GM23338 (cell line): ENCODE data around the gene TMEM179. TPM values are rescaled to one million over a fixed set of nuclear protein-coding genes. Genes with fewer than 3 reads are reported as not detected.

Source experiments
- ATAC-seq: fragments of 200-7000 bp; cut with Tn5 transposase; 3 replicates; pipeline ENCODE4 v1.9.1; 2020
- DNase-seq: peaks from one replicate; pipeline ENCODE4 v3.0.0-alpha.2; 2015; ENCODE audit warnings: low spot score
- H2AFZ ChIP-seq: fragments of 200-600 bp; sonication (generic); 2 replicates; pipeline ENCODE4 v1.8.0; 2016; ENCODE audit warnings: antibody characterized with exemption, mild to moderate bottlenecking, moderate library complexity
- H3F3A ChIP-seq: fragments of 200-600 bp; sonication (generic); replicated peaks from 2 replicates; pipeline ENCODE4 v1.8.0; 2017; ENCODE audit warnings: antibody characterized with exemption, mixed run types, low read depth
- H3K27ac ChIP-seq: fragments of 200-600 bp; sonication (generic); 2 replicates; pipeline ENCODE4 v1.6.1; 2016; ENCODE audit warnings: low read depth
- H3K27me3 ChIP-seq: fragments of 200-600 bp; sonication (generic); 2 replicates; pipeline ENCODE4 v1.8.0; 2016; ENCODE audit warnings: mild to moderate bottlenecking, mixed run types, moderate library complexity; ENCODE audit not compliant: insufficient read depth
- H3K36me3 ChIP-seq: fragments of 200-600 bp; sonication (generic); 2 replicates; pipeline ENCODE4 v1.8.0; 2016; ENCODE audit warnings: mild to moderate bottlenecking; ENCODE audit not compliant: insufficient read depth
- H3K4me1 ChIP-seq: fragments of 200-600 bp; sonication (generic); 2 replicates; pipeline ENCODE4 v1.8.0; 2016; ENCODE audit warnings: mild to moderate bottlenecking, moderate library complexity; ENCODE audit not compliant: insufficient read depth
- H3K4me2 ChIP-seq: fragments of 200-600 bp; sonication (generic); 2 replicates; pipeline ENCODE4 v1.7.1; 2017; ENCODE audit warnings: mixed run types
- H3K4me3 ChIP-seq: fragments of 200-600 bp; sonication (generic); 2 replicates; pipeline ENCODE4 v1.6.1; 2016; ENCODE audit warnings: mixed run types
- H3K79me2 ChIP-seq: fragments of 200-600 bp; sonication (generic); replicated peaks from 2 replicates; pipeline ENCODE4 v1.8.0; 2017; ENCODE audit warnings: mild to moderate bottlenecking; ENCODE audit not compliant: insufficient read depth
- H3K9me2 ChIP-seq: fragments of 200-600 bp; sonication (generic); 2 replicates; pipeline ENCODE4 v1.8.0; 2017; ENCODE audit not compliant: insufficient read depth
- H4K20me1 ChIP-seq: fragments of 200-600 bp; sonication (generic); replicated peaks from 2 replicates; pipeline ENCODE4 v1.8.0; 2017; ENCODE audit warnings: mild to moderate bottlenecking; ENCODE audit not compliant: insufficient read depth
- H3K27ac Mint-ChIP-seq: 2 replicates; pipeline ENCODE4 v1.8.0; 2020; ENCODE audit warnings: inconsistent platforms, mild to moderate bottlenecking, moderate library complexity, mixed read lengths
- H3K27me3 Mint-ChIP-seq: 3 replicates; pipeline ENCODE4 v1.8.0; 2022; ENCODE audit warnings: low read depth, mild to moderate bottlenecking, moderate library complexity, mixed read lengths, inconsistent platforms; ENCODE audit not compliant: insufficient read depth, poor library complexity
- H3K36me3 Mint-ChIP-seq: 3 replicates; pipeline ENCODE4 v1.8.0; 2021; ENCODE audit warnings: low read depth, mild to moderate bottlenecking, inconsistent platforms, moderate library complexity, mixed read lengths
- H3K4me1 Mint-ChIP-seq: 3 replicates; pipeline ENCODE4 v1.8.0; 2020; ENCODE audit warnings: mild to moderate bottlenecking, inconsistent platforms, mixed read lengths
- H3K4me3 Mint-ChIP-seq: 3 replicates; pipeline ENCODE4 v1.8.0; 2021; ENCODE audit warnings: moderate library complexity, mild to moderate bottlenecking, inconsistent platforms, mixed read lengths
- H3K9me3 Mint-ChIP-seq: 3 replicates; pipeline ENCODE4 v1.8.0; 2020; ENCODE audit warnings: moderate library complexity, mild to moderate bottlenecking, inconsistent platforms, mixed read lengths
- STAT1 ChIP-seq: IDR thresholded peaks from one replicate; pipeline ENCODE4 v1.6.1; 2016; ENCODE audit warnings: antibody characterized with exemption; ENCODE audit not compliant: unreplicated experiment
- ZNF331 ChIP-seq: fragments of 250-450 bp; sonication (Bioruptor Pico); IDR thresholded peaks from 2 replicates; pipeline ENCODE4 v1.5.0; 2020; ENCODE audit warnings: low read depth, mild to moderate bottlenecking, moderate library complexity
- polyA plus RNA-seq: library from polyadenylated mRNA; unstranded; fragments of >200 nt; fragmentation: Nextera tagmentation; extraction: Ambion mirVana; gene quantifications from 2 replicates; pipeline ENCODE4 v1.2.1, GENCODE V29; 2016
- total RNA-seq: library from RNA; depleted of rRNA; stranded (reverse); fragments of >200 nt; shearing (Covaris generic); gene quantifications from 2 replicates; pipeline ENCODE4 v1.2.3, GENCODE V29; 2014; rRNA removed

Gene TMEM179
- total and polyA plus RNA-seq, 2 experiments from 2014 or later: 1.0 to 4.8 TPM

DNA sequence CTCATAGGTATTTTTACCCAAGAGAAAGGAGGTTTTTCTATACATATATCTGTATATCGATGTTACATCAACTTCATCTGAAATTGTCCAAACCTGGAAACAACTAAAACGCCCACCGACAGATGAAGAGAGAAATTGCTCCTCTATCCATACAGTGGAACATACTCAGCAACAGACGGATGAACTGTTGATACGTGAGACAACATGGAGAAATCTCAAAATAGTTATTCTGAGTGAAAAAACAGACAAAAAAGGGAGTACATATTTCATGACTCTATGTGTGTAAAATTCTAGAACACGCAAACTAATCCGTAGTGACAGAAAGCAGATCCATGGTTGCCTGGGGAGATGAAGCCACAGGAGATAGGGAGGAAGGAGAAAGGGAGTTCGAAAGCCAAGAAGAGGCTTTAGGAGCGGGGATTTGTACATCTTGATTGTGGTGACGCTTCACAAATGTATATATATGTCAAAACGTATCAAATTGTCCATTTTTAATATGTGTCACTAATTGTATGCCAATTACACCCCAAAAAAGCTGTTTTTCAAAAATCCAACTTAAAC is 62.6 kb downstream of the TMEM179 start:
- no peaks in the 10 kb centered on the region for H3K36me3 ChIP-seq
- no peak overlapping the region for H3K4me2 ChIP-seq
- Mint-ChIP-seq H3K4me3 (no peak overlapping the region), H3K36me3 (no peaks in the 10 kb centered on the region), H3K9me3 (no peaks in the 10 kb centered on the region), H3K4me1 (peaks cover 10% of the 10 kb centered on the region), H3K27me3 (peaks cover 2% of the 10 kb centered on the region), H3K27ac (no peak overlapping the region)
- H4K20me1 ChIP-seq: no peaks in the 10 kb centered on the region
- H3F3A ChIP-seq: no peaks in the 10 kb centered on the region
- DNase-seq (no peak), ATAC-seq (no peak)
- H3K79me2 ChIP-seq: no peaks in the 10 kb centered on the region
- no peak for TF ChIP-seq ZNF331 (CRISPR knock-in tag)
- TF ChIP-seq STAT1: no peak
- no peak overlapping the region for H3K27ac ChIP-seq
- H3K9me2 ChIP-seq: no peaks in the 10 kb centered on the region
- H3K4me1 ChIP-seq: no peaks in the 10 kb centered on the region
- H3K4me3 ChIP-seq: no peak overlapping the region
- H3K27me3 ChIP-seq: no peaks in the 10 kb centered on the region
- no peak overlapping the region for H2AFZ ChIP-seq

Other genes with a start within 250 kb of the TMEM179 start
- gene C14orf180, start 25.0 kb downstream of the TMEM179 start, total RNA-seq: not detected in 2 replicates
- gene C14orf180, start 25.0 kb downstream of the TMEM179 start, polyA plus RNA-seq: not detected in 2 replicates
- 52.4 and 75.5 TPM in 2 replicates for gene INF2, start 84.8 kb upstream of the TMEM179 start, total RNA-seq
- gene INF2, start 84.8 kb upstream of the TMEM179 start, polyA plus RNA-seq: 36.7 and 37.2 TPM in 2 replicates
- 4.3 and 11.6 TPM in 2 replicates for gene ADSS1, start 119.5 kb upstream of the TMEM179 start, total RNA-seq
- gene ADSS1, start 119.5 kb upstream of the TMEM179 start, polyA plus RNA-seq: 9.5 and 12.4 TPM in 2 replicates
- gene SIVA1, start 148.4 kb upstream of the TMEM179 start, total RNA-seq: 381 and 392 TPM in 2 replicates
- gene SIVA1, start 148.4 kb upstream of the TMEM179 start, polyA plus RNA-seq: 215 and 225 TPM in 2 replicates
- 74.3 and 78.7 TPM in 2 replicates for gene AKT1, start 191.0 kb upstream of the TMEM179 start, total RNA-seq
- 19.2 and 23.7 TPM in 2 replicates for gene AKT1, start 191.0 kb upstream of the TMEM179 start, polyA plus RNA-seq
- gene ZBTB42, start 196.3 kb upstream of the TMEM179 start, total RNA-seq: 4.4 and 7.5 TPM in 2 replicates
- gene ZBTB42, start 196.3 kb upstream of the TMEM179 start, polyA plus RNA-seq: 0.66 and 0.70 TPM in 2 replicates